HEK293 (cell line): ENCODE results near the gene H2BK1.

ENCODE experiments used
- BCL6B ChIP-seq: fragments of 450-650 bp; formaldehyde crosslinking; IDR thresholded peaks from 2 replicates; pipeline ENCODE4 v1.5.1; 2017; ENCODE audit warnings: missing biosample characterization, missing genetic modification characterization
- EGR2 ChIP-seq: fragments of 450-650 bp; formaldehyde crosslinking; IDR thresholded peaks from 2 replicates; pipeline ENCODE4 v1.5.1; 2016; ENCODE audit warnings: low read depth, missing biosample characterization, missing genetic modification characterization
- GLIS1 ChIP-seq: fragments of 450-650 bp; formaldehyde crosslinking; IDR thresholded peaks from 2 replicates; pipeline ENCODE4 v1.5.1; 2016; ENCODE audit warnings: missing biosample characterization, missing genetic modification characterization
- KLF10 ChIP-seq: fragments of 450-650 bp; IDR thresholded peaks from 2 replicates; pipeline ENCODE4 v1.5.1; 2018; ENCODE audit warnings: missing biosample characterization, mild to moderate bottlenecking, missing genetic modification characterization
- KLF9 ChIP-seq: fragments of 450-650 bp; formaldehyde crosslinking; IDR thresholded peaks from 2 replicates; pipeline ENCODE4 v1.5.1; 2016; ENCODE audit warnings: missing biosample characterization, missing genetic modification characterization, low read depth
- PBX3 ChIP-seq: sonication (generic); formaldehyde crosslinking; IDR thresholded peaks from 2 replicates; pipeline ENCODE4 v1.8.1; 2022; ENCODE audit warnings: mild to moderate bottlenecking, moderate library complexity, missing genetic modification reagents
- PRDM2 ChIP-seq: fragments of 450-650 bp; formaldehyde crosslinking; IDR thresholded peaks from 2 replicates; pipeline ENCODE4 v1.5.1; 2016; ENCODE audit warnings: missing biosample characterization, missing genetic modification characterization, borderline replicate concordance
- YY1 ChIP-seq: fragments of 450-650 bp; formaldehyde crosslinking; IDR thresholded peaks from 2 replicates; pipeline ENCODE4 v1.5.1; 2018; ENCODE audit warnings: missing biosample characterization, missing genetic modification characterization
- ZBTB8A ChIP-seq: fragments of 450-650 bp; formaldehyde crosslinking; IDR thresholded peaks from 2 replicates; pipeline ENCODE4 v1.5.1; 2016; ENCODE audit warnings: missing biosample characterization, missing genetic modification characterization
- ZNF132 ChIP-seq: fragments of 450-650 bp; formaldehyde crosslinking; IDR thresholded peaks from 2 replicates; pipeline ENCODE4 v1.5.1; 2017; ENCODE audit warnings: missing biosample characterization, missing genetic modification characterization, borderline replicate concordance
- ZNF184 ChIP-seq: fragments of 450-650 bp; IDR thresholded peaks from 2 replicates; pipeline ENCODE4 v1.5.1; 2018; ENCODE audit warnings: missing biosample characterization, mild to moderate bottlenecking, missing genetic modification characterization
- ZNF19 ChIP-seq: fragments of 450-650 bp; formaldehyde crosslinking; IDR thresholded peaks from 2 replicates; pipeline ENCODE4; 2016; ENCODE audit warnings: missing biosample characterization, missing genetic modification characterization, low read depth
- ZNF221 ChIP-seq: fragments of 450-650 bp; formaldehyde crosslinking; IDR thresholded peaks from 2 replicates; pipeline ENCODE4 v1.5.1; 2017; ENCODE audit warnings: missing biosample characterization, missing genetic modification characterization, borderline replicate concordance
- ZNF23 ChIP-seq: fragments of 450-650 bp; formaldehyde crosslinking; IDR thresholded peaks from 2 replicates; pipeline ENCODE4 v1.5.1; 2016; ENCODE audit warnings: missing biosample characterization, missing genetic modification characterization, borderline replicate concordance
- ZNF311 ChIP-seq: fragments of 450-650 bp; formaldehyde crosslinking; IDR thresholded peaks from 2 replicates; pipeline ENCODE4 v1.5.1; 2017; ENCODE audit warnings: missing biosample characterization, missing genetic modification characterization, borderline replicate concordance
- ZNF335 ChIP-seq: fragments of 450-650 bp; formaldehyde crosslinking; conservative IDR thresholded peaks from 2 replicates; pipeline ENCODE4 v1.5.1; 2016; ENCODE audit warnings: missing biosample characterization, missing genetic modification characterization
- ZNF473 ChIP-seq: fragments of 450-650 bp; formaldehyde crosslinking; IDR thresholded peaks from 2 replicates; pipeline ENCODE4 v1.5.1; 2017; ENCODE audit warnings: missing biosample characterization, missing genetic modification characterization
- ZNF560 ChIP-seq: fragments of 450-650 bp; formaldehyde crosslinking; IDR thresholded peaks from 2 replicates; pipeline ENCODE4 v1.5.1; 2017; ENCODE audit warnings: missing biosample characterization, missing genetic modification characterization, borderline replicate concordance
- ZNF654 ChIP-seq: fragments of 450-650 bp; formaldehyde crosslinking; IDR thresholded peaks from 2 replicates; pipeline ENCODE4 v1.5.1; 2016; ENCODE audit warnings: low read depth, missing biosample characterization, missing genetic modification characterization
- ZNF660 ChIP-seq: fragments of 450-650 bp; IDR thresholded peaks from 2 replicates; pipeline ENCODE4 v1.5.1; 2018; ENCODE audit warnings: missing biosample characterization, mild to moderate bottlenecking, missing genetic modification characterization
- ZNF670 ChIP-seq: fragments of 450-650 bp; formaldehyde crosslinking; IDR thresholded peaks from 2 replicates; pipeline ENCODE4 v1.5.1; 2016; ENCODE audit warnings: missing biosample characterization, missing genetic modification characterization, low read depth
- ZNF785 ChIP-seq: fragments of 450-650 bp; formaldehyde crosslinking; IDR thresholded peaks from 2 replicates; pipeline ENCODE4 v1.5.1; 2016; ENCODE audit warnings: missing biosample characterization, missing genetic modification characterization
- ZSCAN5A ChIP-seq: fragments of 450-650 bp; formaldehyde crosslinking; IDR thresholded peaks from 2 replicates; pipeline ENCODE4 v1.5.1; 2016; ENCODE audit warnings: missing biosample characterization, missing genetic modification characterization
- TF ChIP-seq, protein P1 (sequence below): fragments of 450-650 bp; formaldehyde crosslinking; optimal IDR thresholded peaks from 2 replicates; pipeline ENCODE3; 2016; ENCODE audit warnings: missing biosample characterization, mild to moderate bottlenecking, missing genetic modification characterization
- TF ChIP-seq, protein P2 (sequence below): fragments of 450-650 bp; formaldehyde crosslinking; IDR thresholded peaks from 2 replicates; pipeline ENCODE4 v1.5.1; 2016; ENCODE audit warnings: missing biosample characterization, missing genetic modification characterization

The H2BK1 gene

DNA sequence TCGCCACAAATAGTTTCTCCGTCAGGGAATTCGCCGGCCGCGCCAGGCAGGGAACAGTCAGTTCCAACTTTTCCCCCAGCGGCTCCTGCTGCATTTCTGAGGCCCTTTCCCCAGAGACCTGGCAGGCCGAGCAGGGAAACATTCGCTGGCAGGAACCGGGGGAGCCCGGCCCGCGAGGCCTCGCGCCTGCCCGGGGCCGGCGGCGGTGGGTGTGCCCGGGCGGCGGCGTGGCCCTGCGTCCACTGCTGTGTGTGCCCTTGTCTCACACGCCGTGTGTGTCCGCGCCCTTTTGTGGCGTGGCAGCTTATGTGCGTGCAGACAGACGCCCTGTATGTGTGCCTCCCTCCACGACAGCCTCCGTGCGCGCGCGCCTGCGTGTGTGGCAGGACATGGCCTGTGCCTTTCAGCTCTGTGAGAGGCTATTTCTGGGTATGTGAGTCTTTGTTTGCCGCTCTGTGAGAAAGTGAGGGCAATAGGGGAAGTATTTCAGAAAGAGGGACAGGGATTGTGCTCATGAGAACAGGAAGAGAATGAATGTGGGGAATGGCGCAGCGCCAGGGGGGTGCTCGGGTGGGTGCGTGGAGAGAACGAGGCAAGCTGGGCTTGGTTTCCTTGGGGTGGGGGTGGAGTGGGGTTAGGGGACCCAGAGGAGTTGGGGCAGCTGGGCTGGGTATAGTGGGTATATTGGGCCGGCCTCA lies 38.9 kb upstream of the H2BK1 start (continued):
- TF ChIP-seq YY1 (no peak), PRDM2 (tag by site-specific recombination) (no peak), ZNF560 (tag by site-specific recombination) (no peak), PBX3 (CRISPR knock-in tag) (no peak), KLF9 (tag by site-specific recombination) (peak; percentile 27; the same call in 1 of the 2 replicates), ZNF311 (no peak), EGR2 (tag by site-specific recombination) (no peak), BCL6B (tag by site-specific recombination) (no peak), ZNF221 (no peak), GLIS1 (tag by site-specific recombination) (peak; percentile 69; the same call in 1 of the 2 replicates), ZNF785 (tag by site-specific recombination) (no peak), ZNF19 (tag by site-specific recombination) (no peak), ZNF335 (tag by site-specific recombination) (peak; percentile 69), ZNF23 (tag by site-specific recombination) (no peak), ZNF473 (tag by site-specific recombination) (no peak), KLF10 (tag by site-specific recombination) (peak; percentile 18; the same call in 1 of the 2 replicates), ZNF670 (tag by site-specific recombination) (no peak), ZNF132 (tag by site-specific recombination) (no peak), ZNF184 (tag by site-specific recombination) (no peak), ZNF660 (tag by site-specific recombination) (no peak), ZSCAN5A (no peak), ZBTB8A (tag by site-specific recombination) (peak; percentile 78), ZNF654 (no peak)
- TF ChIP-seq, protein P1, sequence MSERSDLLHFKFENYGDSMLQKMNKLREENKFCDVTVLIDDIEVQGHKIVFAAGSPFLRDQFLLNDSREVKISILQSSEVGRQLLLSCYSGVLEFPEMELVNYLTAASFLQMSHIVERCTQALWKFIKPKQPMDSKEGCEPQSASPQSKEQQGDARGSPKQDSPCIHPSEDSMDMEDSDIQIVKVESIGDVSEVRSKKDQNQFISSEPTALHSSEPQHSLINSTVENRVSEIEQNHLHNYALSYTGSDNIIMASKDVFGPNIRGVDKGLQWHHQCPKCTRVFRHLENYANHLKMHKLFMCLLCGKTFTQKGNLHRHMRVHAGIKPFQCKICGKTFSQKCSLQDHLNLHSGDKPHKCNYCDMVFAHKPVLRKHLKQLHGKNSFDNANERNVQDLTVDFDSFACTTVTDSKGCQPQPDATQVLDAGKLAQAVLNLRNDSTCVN (tag by site-specific recombination): peak; percentile 63
- TF ChIP-seq, protein P2, sequence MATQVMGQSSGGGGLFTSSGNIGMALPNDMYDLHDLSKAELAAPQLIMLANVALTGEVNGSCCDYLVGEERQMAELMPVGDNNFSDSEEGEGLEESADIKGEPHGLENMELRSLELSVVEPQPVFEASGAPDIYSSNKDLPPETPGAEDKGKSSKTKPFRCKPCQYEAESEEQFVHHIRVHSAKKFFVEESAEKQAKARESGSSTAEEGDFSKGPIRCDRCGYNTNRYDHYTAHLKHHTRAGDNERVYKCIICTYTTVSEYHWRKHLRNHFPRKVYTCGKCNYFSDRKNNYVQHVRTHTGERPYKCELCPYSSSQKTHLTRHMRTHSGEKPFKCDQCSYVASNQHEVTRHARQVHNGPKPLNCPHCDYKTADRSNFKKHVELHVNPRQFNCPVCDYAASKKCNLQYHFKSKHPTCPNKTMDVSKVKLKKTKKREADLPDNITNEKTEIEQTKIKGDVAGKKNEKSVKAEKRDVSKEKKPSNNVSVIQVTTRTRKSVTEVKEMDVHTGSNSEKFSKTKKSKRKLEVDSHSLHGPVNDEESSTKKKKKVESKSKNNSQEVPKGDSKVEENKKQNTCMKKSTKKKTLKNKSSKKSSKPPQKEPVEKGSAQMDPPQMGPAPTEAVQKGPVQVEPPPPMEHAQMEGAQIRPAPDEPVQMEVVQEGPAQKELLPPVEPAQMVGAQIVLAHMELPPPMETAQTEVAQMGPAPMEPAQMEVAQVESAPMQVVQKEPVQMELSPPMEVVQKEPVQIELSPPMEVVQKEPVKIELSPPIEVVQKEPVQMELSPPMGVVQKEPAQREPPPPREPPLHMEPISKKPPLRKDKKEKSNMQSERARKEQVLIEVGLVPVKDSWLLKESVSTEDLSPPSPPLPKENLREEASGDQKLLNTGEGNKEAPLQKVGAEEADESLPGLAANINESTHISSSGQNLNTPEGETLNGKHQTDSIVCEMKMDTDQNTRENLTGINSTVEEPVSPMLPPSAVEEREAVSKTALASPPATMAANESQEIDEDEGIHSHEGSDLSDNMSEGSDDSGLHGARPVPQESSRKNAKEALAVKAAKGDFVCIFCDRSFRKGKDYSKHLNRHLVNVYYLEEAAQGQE: no peak
